ENCODE data around the gene TPSD1.
"Not testable (repeated sequence)": the region's sequence is repeated elsewhere in the genome, so short reads cannot be mapped to it uniquely, and the experiment has no call there.

The TPSD1 gene

DNA sequence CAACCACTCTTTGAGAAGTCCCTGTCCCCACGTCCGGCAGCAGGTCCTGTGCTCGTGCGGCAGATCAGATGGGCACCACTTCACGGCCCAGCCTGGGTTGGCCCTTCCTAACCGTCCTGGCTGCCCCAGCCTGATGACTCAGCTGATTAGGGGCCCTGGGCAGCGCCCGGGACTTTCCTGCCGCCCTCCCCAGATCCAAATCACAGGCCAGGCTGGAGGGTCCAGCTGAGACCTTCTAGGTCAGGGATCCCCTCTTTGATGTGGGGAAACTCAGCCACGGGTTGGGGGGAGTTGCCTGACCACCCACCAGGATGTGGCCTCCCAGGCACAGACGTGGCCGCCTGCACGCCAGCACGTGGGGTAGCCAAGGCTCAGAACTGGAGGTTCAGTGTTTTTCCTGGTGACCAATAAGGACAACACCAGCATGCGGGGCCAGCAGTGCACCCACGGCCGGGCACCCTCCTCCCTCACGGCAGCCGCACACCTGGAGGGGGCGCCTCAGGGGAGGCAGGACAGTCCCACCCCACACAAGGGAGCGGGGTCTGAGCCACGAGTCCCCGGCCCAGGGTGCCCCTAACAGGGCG is 30.0 kb upstream of the TPSD1 start:
- H3K4me1 ChIP-seq (ENCODE audit: control insufficient read depth in 1 of 2, insufficient read depth in 2 of 2, low read length in 2 of 2); H2BK120ac ChIP-seq (ENCODE audit: insufficient read depth, low read length, poor library complexity); H3K79me2 ChIP-seq (ENCODE audit: control insufficient read depth, insufficient read depth, low read length, poor library complexity); H4K12ac ChIP-seq (ENCODE audit: low read depth, low read length); H3K14ac ChIP-seq (ENCODE audit: low read length); H3K4me2 ChIP-seq (ENCODE audit: low read length); H2BK5ac ChIP-seq (ENCODE audit: low read depth, low read length, poor library complexity); H3K4me3 ChIP-seq (ENCODE audit: low read depth, low read length); H3K79me1 ChIP-seq (ENCODE audit: low read length); H3K27ac ChIP-seq (ENCODE audit: low read depth, low read length); H3K9me3 ChIP-seq (ENCODE audit: insufficient read depth, low read depth, low read length); H4K91ac ChIP-seq (ENCODE audit: low read depth, low read length); H2AK5ac ChIP-seq (ENCODE audit: low read length); DNase-seq; H2BK12ac ChIP-seq (ENCODE audit: low read length); H3K27me3 ChIP-seq (ENCODE audit: insufficient read depth, low read length); H3K36me3 ChIP-seq (ENCODE audit: control insufficient read depth in 1 of 2, insufficient read depth in 2 of 2, low read length in 2 of 2); H3K9ac ChIP-seq (ENCODE audit: low read length); H4K8ac ChIP-seq (ENCODE audit: low read depth, low read length); H3K18ac ChIP-seq (ENCODE audit: low read length); H2AFZ ChIP-seq (ENCODE audit: insufficient read depth, low read length, poor library complexity); H3K23ac ChIP-seq (ENCODE audit: low read length); H3K4ac ChIP-seq (ENCODE audit: low read depth, low read length): not testable (repeated sequence)
- WGBS (ENCODE audit: extremely low coverage, insufficient coverage, insufficient read length): no CpG with 5 or more reads among the region's 24 CpGs

DNA sequence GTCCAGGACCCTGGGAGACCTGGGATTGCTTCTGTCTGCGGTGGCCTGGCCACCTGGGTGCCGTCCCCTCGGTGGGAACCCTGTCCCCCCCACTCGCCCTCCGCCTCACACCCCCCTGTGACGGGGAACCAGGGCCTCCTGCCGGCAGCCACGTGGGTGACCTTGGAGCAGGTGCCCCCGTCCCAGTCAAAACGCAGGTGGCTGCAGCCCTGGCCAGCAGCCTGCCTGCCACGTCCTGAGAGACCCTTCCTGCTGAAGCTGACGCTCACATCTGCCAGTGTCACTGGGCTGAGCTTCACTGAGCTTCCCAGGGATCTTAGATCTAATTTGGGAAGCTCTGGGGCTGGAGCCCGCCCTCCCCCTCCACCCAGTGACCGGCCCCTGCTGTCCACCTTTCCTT is 29.2 kb upstream of the TPSD1 start:
- H2AK5ac ChIP-seq (ENCODE audit: low read length); H3K14ac ChIP-seq (ENCODE audit: low read length); H3K4me2 ChIP-seq (ENCODE audit: low read length); H3K4me1 ChIP-seq (ENCODE audit: control insufficient read depth in 1 of 2, insufficient read depth in 2 of 2, low read length in 2 of 2); H3K4ac ChIP-seq (ENCODE audit: low read depth, low read length); H4K91ac ChIP-seq (ENCODE audit: low read depth, low read length); H3K27ac ChIP-seq (ENCODE audit: low read depth, low read length); H3K79me1 ChIP-seq (ENCODE audit: low read length); H2BK120ac ChIP-seq (ENCODE audit: insufficient read depth, low read length, poor library complexity); H2BK12ac ChIP-seq (ENCODE audit: low read length); H3K27me3 ChIP-seq (ENCODE audit: insufficient read depth, low read length); H2AFZ ChIP-seq (ENCODE audit: insufficient read depth, low read length, poor library complexity); DNase-seq; H3K79me2 ChIP-seq (ENCODE audit: control insufficient read depth, insufficient read depth, low read length, poor library complexity); H3K36me3 ChIP-seq (ENCODE audit: control insufficient read depth in 1 of 2, insufficient read depth in 2 of 2, low read length in 2 of 2); H3K9ac ChIP-seq (ENCODE audit: low read length); H2BK5ac ChIP-seq (ENCODE audit: low read depth, low read length, poor library complexity); H3K23ac ChIP-seq (ENCODE audit: low read length); H3K9me3 ChIP-seq (ENCODE audit: insufficient read depth, low read depth, low read length); H4K8ac ChIP-seq (ENCODE audit: low read depth, low read length); H4K12ac ChIP-seq (ENCODE audit: low read depth, low read length); H3K18ac ChIP-seq (ENCODE audit: low read length); H3K4me3 ChIP-seq (ENCODE audit: low read depth, low read length): not testable (repeated sequence)
- WGBS (ENCODE audit: extremely low coverage, insufficient coverage, insufficient read length): no CpG with 5 or more reads among the region's 14 CpGs

DNA sequence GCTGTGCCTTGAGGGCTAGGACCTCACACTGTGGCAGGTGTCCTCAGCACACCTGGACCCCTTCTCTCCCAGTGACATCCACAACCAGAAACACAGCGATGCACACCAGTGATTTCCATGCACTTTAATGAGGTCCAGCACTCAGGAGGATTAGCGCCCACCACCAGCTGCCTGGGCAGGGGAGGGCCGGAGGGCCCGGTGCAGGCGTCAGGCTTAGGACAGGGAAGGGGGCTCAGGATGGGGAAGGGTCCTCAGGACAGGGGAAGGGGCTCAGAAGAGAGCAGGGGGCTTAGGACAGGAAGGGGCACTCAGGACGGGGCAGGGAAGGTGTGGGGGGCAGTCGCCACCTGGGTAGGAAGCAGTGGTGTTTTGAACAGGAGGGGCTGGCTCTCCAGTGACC is 27.6 kb upstream of the TPSD1 start:
- WGBS (ENCODE audit: extremely low coverage, insufficient coverage, insufficient read length): no CpG with 5 or more reads among the region's 7 CpGs
- not testable (repeated sequence) for H3K27ac ChIP-seq (ENCODE audit: low read depth, low read length); H2BK12ac ChIP-seq (ENCODE audit: low read length); H2BK5ac ChIP-seq (ENCODE audit: low read depth, low read length, poor library complexity); H3K79me2 ChIP-seq (ENCODE audit: control insufficient read depth, insufficient read depth, low read length, poor library complexity); H4K91ac ChIP-seq (ENCODE audit: low read depth, low read length); H3K79me1 ChIP-seq (ENCODE audit: low read length); H4K8ac ChIP-seq (ENCODE audit: low read depth, low read length); H2AK5ac ChIP-seq (ENCODE audit: low read length); H3K18ac ChIP-seq (ENCODE audit: low read length); H3K4me3 ChIP-seq (ENCODE audit: low read depth, low read length); DNase-seq; H3K4me1 ChIP-seq (ENCODE audit: control insufficient read depth in 1 of 2, insufficient read depth in 2 of 2, low read length in 2 of 2); H3K27me3 ChIP-seq (ENCODE audit: insufficient read depth, low read length); H3K4me2 ChIP-seq (ENCODE audit: low read length); H3K36me3 ChIP-seq (ENCODE audit: control insufficient read depth in 1 of 2, insufficient read depth in 2 of 2, low read length in 2 of 2); H2AFZ ChIP-seq (ENCODE audit: insufficient read depth, low read length, poor library complexity); H3K9me3 ChIP-seq (ENCODE audit: insufficient read depth, low read depth, low read length); H3K14ac ChIP-seq (ENCODE audit: low read length); H3K23ac ChIP-seq (ENCODE audit: low read length); H4K12ac ChIP-seq (ENCODE audit: low read depth, low read length); H2BK120ac ChIP-seq (ENCODE audit: insufficient read depth, low read length, poor library complexity); H3K4ac ChIP-seq (ENCODE audit: low read depth, low read length); H3K9ac ChIP-seq (ENCODE audit: low read length)

DNA sequence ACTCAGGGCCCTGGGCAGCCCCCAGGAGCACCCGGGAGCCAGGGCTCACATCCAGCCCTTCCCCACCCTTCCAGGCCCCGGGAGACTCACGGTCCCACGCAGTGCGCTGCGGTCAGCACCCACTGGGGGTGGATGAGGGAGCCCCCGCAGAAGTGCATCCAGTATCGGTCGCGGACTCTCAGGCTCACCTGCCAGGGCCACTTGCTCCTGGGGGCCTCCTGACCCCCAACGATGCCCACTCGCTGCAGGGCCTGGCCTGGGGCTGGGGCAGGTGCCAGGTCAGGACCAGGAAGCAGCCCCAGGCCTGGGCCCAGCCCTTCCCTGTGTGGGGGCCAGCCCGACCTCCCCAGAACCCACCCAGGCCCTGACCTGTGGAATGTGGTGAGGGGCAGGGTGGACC is 26.4 kb upstream of the TPSD1 start:
- H3K4me3 ChIP-seq (ENCODE audit: low read depth, low read length); H2AK5ac ChIP-seq (ENCODE audit: low read length); H3K4ac ChIP-seq (ENCODE audit: low read depth, low read length); H3K27me3 ChIP-seq (ENCODE audit: insufficient read depth, low read length); H2BK5ac ChIP-seq (ENCODE audit: low read depth, low read length, poor library complexity); H2AFZ ChIP-seq (ENCODE audit: insufficient read depth, low read length, poor library complexity); H4K8ac ChIP-seq (ENCODE audit: low read depth, low read length); H3K9me3 ChIP-seq (ENCODE audit: insufficient read depth, low read depth, low read length); H3K27ac ChIP-seq (ENCODE audit: low read depth, low read length); H3K79me2 ChIP-seq (ENCODE audit: control insufficient read depth, insufficient read depth, low read length, poor library complexity); H4K12ac ChIP-seq (ENCODE audit: low read depth, low read length); H2BK120ac ChIP-seq (ENCODE audit: insufficient read depth, low read length, poor library complexity); H4K91ac ChIP-seq (ENCODE audit: low read depth, low read length); H3K23ac ChIP-seq (ENCODE audit: low read length); H3K79me1 ChIP-seq (ENCODE audit: low read length); H3K4me1 ChIP-seq (ENCODE audit: control insufficient read depth in 1 of 2, insufficient read depth in 2 of 2, low read length in 2 of 2); H3K36me3 ChIP-seq (ENCODE audit: control insufficient read depth in 1 of 2, insufficient read depth in 2 of 2, low read length in 2 of 2); H3K4me2 ChIP-seq (ENCODE audit: low read length); H3K14ac ChIP-seq (ENCODE audit: low read length); DNase-seq; H3K9ac ChIP-seq (ENCODE audit: low read length); H3K18ac ChIP-seq (ENCODE audit: low read length); H2BK12ac ChIP-seq (ENCODE audit: low read length): not testable (repeated sequence)
- WGBS (ENCODE audit: extremely low coverage, insufficient coverage, insufficient read length): no CpG with 5 or more reads among the region's 13 CpGs

All from trophoblast cell (in vitro differentiated cells and primary cell).